ENCODE results near the gene RHEBL1. TPM values are rescaled to one million over a fixed set of nuclear protein-coding genes. Genes with fewer than 3 reads are reported as not detected.

Gene RHEBL1
- total and polyA plus RNA-seq, 4 donors: 0.29 to 1.2 (median 0.36) TPM; not detected in 1

- TF ChIP-seq REST (IDR thresholded peaks at IDR 0.05) (no peak), YY1 (IDR thresholded peaks at IDR 0.05) (no peak), FOXA2 (IDR thresholded peaks at IDR 0.05) (no peak)
These were observed 17.1 kb downstream of the RHEBL1 start (continued) for GRCh38 chr12:49052451-49053208.

- H3K27ac ChIP-seq (ENCODE audit: low read depth in 1 of 2, low read length in 2 of 2): no peak overlapping the region
- DNase-seq (ENCODE audit: low spot score): no peak
- H3K36me3 ChIP-seq (ENCODE audit: control insufficient read depth in 4 of 4, insufficient read depth in 3 of 4, low read depth in 1 of 4, low read length in 3 of 4): peaks cover 38 to 74% (median 51%) of the 10 kb centered on the region in 4 donors
- WGBS: 93% methylated on average over 20 of the region's 20 CpGs
- H3K9ac ChIP-seq (ENCODE audit: low read depth in 1 of 2, low read length in 2 of 2): no peak overlapping the region
- no peaks in the 10 kb centered on the region for H3K9me3 ChIP-seq (ENCODE audit: control insufficient read depth in 4 of 4, low read length in 3 of 4)
- TF ChIP-seq EGR1 (IDR thresholded peaks at IDR 0.05; ENCODE audit: low read depth in 2 of 2): no peak
- TF ChIP-seq ZBTB33 (IDR thresholded peaks at IDR 0.05): no peak
- TF ChIP-seq NR2F2 (IDR thresholded peaks at IDR 0.05): no peak
- TF ChIP-seq RAD21 (IDR thresholded peaks at IDR 0.05): no peak
- TF ChIP-seq CTCF (IDR thresholded peaks at IDR 0.05; ENCODE audit: low read depth, low read length, missing input control): no peak
- no peak for TF ChIP-seq ATF3 (IDR thresholded peaks at IDR 0.05)
- no peak for TF ChIP-seq JUND (IDR thresholded peaks at IDR 0.05)
- TF ChIP-seq MAX (IDR thresholded peaks at IDR 0.05): no peak
- TF ChIP-seq SP1 (IDR thresholded peaks at IDR 0.05): no peak
- no peak for TF ChIP-seq RXRA (IDR thresholded peaks at IDR 0.05)
- H3K4me3 ChIP-seq (ENCODE audit: low read depth in 1 of 3, low read length in 3 of 3): no peak overlapping the region
- H3K27me3 ChIP-seq (ENCODE audit: control insufficient read depth in 4 of 4, insufficient read depth in 4 of 4, low read length in 3 of 4): no peaks in the 10 kb centered on the region
- H3K4me1 ChIP-seq (ENCODE audit: control insufficient read depth in 4 of 4, insufficient read depth in 4 of 4, low read length in 3 of 4): peaks cover 5 to 24% (median 19%) of the 10 kb centered on the region in 4 donors
These were observed 17.9 kb downstream of the RHEBL1 start for GRCh38 chr12:49051777-49052438.
